HepG2 (cell line): ENCODE results near the gene NBPF1. TPM values are rescaled to one million over a fixed set of nuclear protein-coding genes. Genes with fewer than 3 reads are reported as not detected.
"Not testable (repeated sequence)": the region's sequence is repeated elsewhere in the genome, so short reads cannot be mapped to it uniquely, and the experiment has no call there.

Source experiments
- ATAC-seq: fragments of 200-7000 bp; cut with Tn5 transposase; 3 replicates; pipeline ENCODE4 v1.9.1; 2020; ENCODE audit warnings: mild to moderate bottlenecking, moderate library complexity
- BruUV-seq: library from RNA; stranded (reverse); fragments of 400-500 nt; replicated peaks from 2 replicates; lab custom pipeline; 2021; lab: Mats Ljungman, UMichigan
- CTCF ChIA-PET: fragments of 300-600 bp; formaldehyde crosslinking; extraction: SDS; loops from one replicate; lab custom pipeline; 2021; ENCODE audit warnings: low total read pairs, inconsistent platforms, low intra/inter-chr PET ratio; lab: Yijun Ruan, JAX
- POLR2A ChIA-PET: fragments of 350-600 bp; sonication (Branson Sonifier 250); formaldehyde crosslinking; loops from one replicate; lab custom pipeline; 2020; ENCODE audit warnings: antibody characterized with exemption, inconsistent platforms; lab: Yijun Ruan, JAX
- DNase-seq: peaks from one replicate; pipeline ENCODE4 v3.0.0-alpha.2; 2015; ENCODE audit warnings: low spot score
- FAIRE-seq: peaks from 3 replicates; lab custom pipeline; 2011; peaks lifted over from hg19 to GRCh38; lab: Jason Lieb, UNC
- H2AFZ ChIP-seq: one replicate; pipeline ENCODE4 v1.6.1; 2011; ENCODE audit warnings: low read length, inconsistent platforms
- H3K27ac ChIP-seq: fragments of 300-600 bp; 3 replicates; pipeline ENCODE4 v1.8.0; 2011; ENCODE audit warnings: mixed run types, mild to moderate bottlenecking, mixed read lengths, low read length, inconsistent platforms; ENCODE audit not compliant: insufficient read depth; ENCODE audit errors: extremely low read length
- H3K27me3 ChIP-seq, 2 experiments: fragments of 200-600 bp in 1 of 2; 2 replicates in 1 of 2; 3 replicates in 1 of 2; pipeline versions ENCODE4 v1.6.0 to v1.8.0; 2011; ENCODE audit warnings: low read length in 2 of 2, mild to moderate bottlenecking in 2 of 2, moderate library complexity in 2 of 2, inconsistent platforms in 1 of 2; ENCODE audit not compliant: insufficient read depth in 2 of 2, control insufficient read depth in 1 of 2
- H3K36me3 ChIP-seq, 2 experiments: fragments of 200-600 bp in 1 of 2; replicated peaks in 1 of 2; 2 replicates in 1 of 2; 3 replicates in 1 of 2; pipeline versions ENCODE4 v1.5.1 to v1.8.0; 2011; ENCODE audit warnings: low read length in 2 of 2, inconsistent platforms in 1 of 2; ENCODE audit not compliant: insufficient read depth in 2 of 2, control insufficient read depth in 1 of 2
- H3K4me1 ChIP-seq: 2 replicates; pipeline ENCODE4 v1.5.1; 2012; ENCODE audit warnings: low read length, inconsistent platforms; ENCODE audit not compliant: insufficient read depth
- H3K4me2 ChIP-seq: 2 replicates; pipeline ENCODE4 v1.6.0; 2011; ENCODE audit warnings: low read depth, low read length, inconsistent platforms
- H3K4me3 ChIP-seq, 3 experiments: fragments of 200-600 bp in 1 of 3; sonication (generic), shearing (Covaris generic) in 1 of 3; replicated peaks in 1 of 3; 2 replicates each; pipeline ENCODE4 v1.5.1; 2011 to 2016; ENCODE audit warnings: low read length in 3 of 3, inconsistent platforms in 2 of 3, low read depth in 2 of 3, mild to moderate bottlenecking in 2 of 3, control low read depth in 1 of 3, mixed read lengths in 1 of 3; ENCODE audit not compliant: insufficient read depth in 1 of 3
- H3K79me2 ChIP-seq: one replicate; pipeline ENCODE4 v1.6.1; 2011; ENCODE audit warnings: low read length, inconsistent platforms; ENCODE audit not compliant: insufficient read depth
- H3K9ac ChIP-seq: 2 replicates; pipeline ENCODE4 v1.6.0; 2011; ENCODE audit warnings: mild to moderate bottlenecking, low read depth, low read length, inconsistent platforms; ENCODE audit not compliant: insufficient read depth
- H3K9me3 ChIP-seq: 2 replicates; pipeline ENCODE4 v1.5.1; 2012; ENCODE audit warnings: mild to moderate bottlenecking, low read length
- H4K20me1 ChIP-seq: 2 replicates; pipeline ENCODE4 v1.6.0; 2011; ENCODE audit warnings: inconsistent platforms, mild to moderate bottlenecking, low read length, moderate library complexity; ENCODE audit not compliant: insufficient read depth
- ZNF331 ChIP-seq: sonication (generic); formaldehyde crosslinking; IDR thresholded peaks from 2 replicates; pipeline ENCODE4 v1.4.0; 2020; ENCODE audit warnings: missing genetic modification reagents
- WGBS: methylation state at CpG from one replicate; pipeline ENCODE4 v1.1.6; 2017; ENCODE audit warnings: low lambda C conversion rate; 5-methylcytosine and 5-hydroxymethylcytosine counted together
- in situ Hi-C: cut with HindIII; loops from 2 replicates; pipeline ENCODE4 v1.10.0; 2017; ENCODE audit warnings: low pct_unique_long_range_greater_than_20kb; ENCODE audit not compliant: extremely low pct_ligation_motif_present
- intact Hi-C: fragments of 100-400 bp; cut with micrococcal nuclease; formaldehyde crosslinking; loops from one replicate; pipeline ENCODE4 v1.10.0; 2022; ENCODE audit not compliant: unreplicated experiment
- polyA plus RNA-seq, 8 experiments: library from polyadenylated mRNA; depleted of rRNA in 3 of 8; stranded (reverse) in 7 of 8; unstranded in 1 of 8; fragments of >200 nt; fragmentation: Illumina TruSeq in 4 of 8; extraction: Trizol in 4 of 8; gene quantifications; 2 replicates each; pipeline versions ENCODE4 v1.2.1 to v1.2.3, GENCODE V29; 2011 to 2016; ENCODE audit warnings: low read depth in 4 of 8, missing spikeins in 1 of 8, mixed read lengths in 1 of 8; ENCODE audit not compliant: insufficient read depth in 1 of 8
- total RNA-seq, 5 experiments: library from RNA; depleted of rRNA; stranded (reverse); fragments of >200 nt; fragmentation: Illumina TruSeq; extraction: Trizol; gene quantifications; 2 replicates each; pipeline ENCODE4 v1.2.3, GENCODE V29; 2016; ENCODE audit warnings: low read depth in 1 of 5

NBPF1 gene
- total and polyA plus RNA-seq, 2 of the 13 experiments (the other 11 are each of a cell fraction or from before 2014, with no cell fraction given), result 30.3 to 35.6 TPM

GRCh38 chr1:16550212-16550918, 63.0 kb downstream of the NBPF1 start:
- H4K20me1 ChIP-seq, BruUV-seq, ATAC-seq, H3K36me3 ChIP-seq, H3K9ac ChIP-seq, H3K79me2 ChIP-seq, POLR2A ChIA-PET, H3K27ac ChIP-seq, DNase-seq, CTCF ChIA-PET, FAIRE-seq, H3K4me1 ChIP-seq, H3K4me3 ChIP-seq, intact Hi-C loops, in situ Hi-C loops, H2AFZ ChIP-seq, H3K4me2 ChIP-seq, H3K27me3 ChIP-seq, H3K9me3 ChIP-seq: not testable (repeated sequence)
- WGBS, result 0% methylated on average over 1 of the region's 1 CpG

GRCh38 chr1:16549545-16549944, 63.8 kb downstream of the NBPF1 start:
- H3K4me1 ChIP-seq, ATAC-seq, FAIRE-seq, H2AFZ ChIP-seq, DNase-seq, POLR2A ChIA-PET, H3K9ac ChIP-seq, H4K20me1 ChIP-seq, in situ Hi-C loops, CTCF ChIA-PET, H3K4me3 ChIP-seq, H3K4me2 ChIP-seq, H3K36me3 ChIP-seq, H3K9me3 ChIP-seq, intact Hi-C loops, H3K79me2 ChIP-seq, H3K27me3 ChIP-seq, H3K27ac ChIP-seq, BruUV-seq: not testable (repeated sequence)
- 0% methylated on average over 1 of the region's 1 CpG for WGBS
- TF ChIP-seq ZNF331 (CRISPR knock-in tag), result peak; percentile 77
